ENCODE results near the gene CRIM1.
A peak's percentile ranks its signal among the peaks of the same experiment; 100 is the strongest.

GRCh38 chr2:36507408-36507812 is 151.8 kb downstream of the CRIM1 start:
- no peak for TF ChIP-seq TCF12 (IDR thresholded peaks at IDR 0.05; ENCODE audit: low read depth, low read length)
- 0 out of 2 replicates have a peak, but pooled peaks have one; percentile 17 for TF ChIP-seq TEAD4 (IDR thresholded peaks at IDR 0.05; ENCODE audit: low read depth, low read length)
- no peak for TF ChIP-seq USF2 (IDR thresholded peaks at IDR 0.05; ENCODE audit: low read length)
- TF ChIP-seq POLR2AphosphoS5 (IDR thresholded peaks at IDR 0.05; ENCODE audit: low read depth, low read length) = no peak
- TF ChIP-seq CHD1 (IDR thresholded peaks at IDR 0.05; ENCODE audit: low read depth, low read length) = no peak
- TF ChIP-seq KDM5A (IDR thresholded peaks at IDR 0.05; ENCODE audit: low read length) = no peak
- TF ChIP-seq CHD2 (IDR thresholded peaks at IDR 0.05; ENCODE audit: low read length) = no peak
- TF ChIP-seq E2F6 (IDR thresholded peaks at IDR 0.05) = no peak
- TF ChIP-seq MAFK (IDR thresholded peaks at IDR 0.05; ENCODE audit: low read depth, low read length) = no peak
- TF ChIP-seq YY1 (IDR thresholded peaks at IDR 0.05; ENCODE audit: low read depth, low read length) = peak; percentile 61
- no peak for TF ChIP-seq POLR2A (IDR thresholded peaks at IDR 0.05; ENCODE audit: control extremely low read depth in 1 of 2, low read depth in 2 of 2, low read length in 2 of 2)
- peak; percentile 47 to 94 (median 81) for TF ChIP-seq CTCF (IDR thresholded peaks at IDR 0.05; ENCODE audit: control extremely low read depth in 1 of 3, insufficient read depth in 1 of 3, low read depth in 1 of 3, low read length in 3 of 3)
- no peak for TF ChIP-seq SIX5 (IDR thresholded peaks at IDR 0.05; ENCODE audit: low read depth, low read length)
- TF ChIP-seq CREB1 (IDR thresholded peaks at IDR 0.05) = no peak
